Measurements from ENCODE around the gene MAP7D1.

- no peak for TF ChIP-seq EZH2 (IDR thresholded peaks at IDR 0.05; ENCODE audit: insufficient read depth, poor library complexity, severe bottlenecking)
- no peak for TF ChIP-seq EZH2phosphoT487 (IDR thresholded peaks at IDR 0.05; ENCODE audit: insufficient read depth, low read depth)
Measured at GRCh38 chr1:36187800-36188593, 32.0 kb downstream of the MAP7D1 start.

All from GM23248 (cell line).